ENCODE data around the gene ENOSF1.

GRCh38 chr18:697800-698199 is 14.6 kb downstream of the ENOSF1 start:
- no peak for TF ChIP-seq CTCF (IDR thresholded peaks at IDR 0.05)
- TF ChIP-seq POLR2AphosphoS5 (IDR thresholded peaks at IDR 0.05), result no peak

All from transverse colon (tissue), 4 donors.